Neuronal stem cell (in vitro differentiated cells): ENCODE measurements around the gene LCP2.

ENCODE experiments used
- DNase-seq: peaks from one replicate; pipeline ENCODE4 v3.0.0-alpha.2; 2013; ENCODE audit warnings: low spot score
- H2AFZ ChIP-seq: one replicate; pipeline ENCODE4 v1.6.1; 2013; ENCODE audit warnings: mild to moderate bottlenecking, low read length, inconsistent platforms
- H2AK5ac ChIP-seq: 2 replicates; pipeline ENCODE4 v1.6.1; 2013; ENCODE audit warnings: low read depth, mild to moderate bottlenecking, inconsistent platforms, low read length, moderate library complexity, mixed read lengths
- H2BK120ac ChIP-seq: 2 replicates; pipeline ENCODE4 v1.6.1; 2013; ENCODE audit warnings: low read depth, mild to moderate bottlenecking, inconsistent platforms, low read length, moderate library complexity, mixed read lengths
- H2BK12ac ChIP-seq: one replicate; pipeline ENCODE4 v1.6.1; 2013; ENCODE audit warnings: low read length, inconsistent platforms
- H2BK15ac ChIP-seq: 2 replicates; pipeline ENCODE4 v1.6.1; 2013; ENCODE audit warnings: mild to moderate bottlenecking, low read length, inconsistent platforms, mixed read lengths
- H2BK5ac ChIP-seq: one replicate; pipeline ENCODE4 v1.6.1; 2013; ENCODE audit warnings: inconsistent platforms, mild to moderate bottlenecking, low read length, moderate library complexity
- H3K14ac ChIP-seq: one replicate; pipeline ENCODE4 v1.6.1; 2013; ENCODE audit warnings: low read length, inconsistent platforms
- H3K18ac ChIP-seq: 2 replicates; pipeline ENCODE4 v1.6.1; 2013; ENCODE audit warnings: low read length, inconsistent platforms
- H3K23ac ChIP-seq: 2 replicates; pipeline ENCODE4 v1.6.1; 2013; ENCODE audit warnings: low read depth, mild to moderate bottlenecking, mixed read lengths, low read length, inconsistent platforms; ENCODE audit not compliant: poor library complexity
- H3K27ac ChIP-seq: replicated peaks from 3 replicates; pipeline ENCODE4 v1.5.1; 2013; ENCODE audit warnings: low read length, inconsistent platforms
- H3K27me3 ChIP-seq, 3 experiments: 2 replicates each; pipeline ENCODE4 v1.6.1; 2013; ENCODE audit warnings: low read length in 3 of 3, mild to moderate bottlenecking in 2 of 3, inconsistent platforms in 1 of 3, low read depth in 1 of 3, mixed read lengths in 1 of 3, moderate library complexity in 1 of 3; ENCODE audit not compliant: control insufficient read depth in 3 of 3, insufficient read depth in 3 of 3
- H3K36me3 ChIP-seq, 2 donors: replicated peaks in 1 of 2; 2 replicates each; pipeline ENCODE4 v1.6.1; 2013; ENCODE audit warnings: low read length in 2 of 2; ENCODE audit not compliant: control insufficient read depth in 2 of 2, insufficient read depth in 2 of 2
- H3K4ac ChIP-seq: 2 replicates; pipeline ENCODE4 v1.6.1; 2013; ENCODE audit warnings: inconsistent platforms, mild to moderate bottlenecking, low read length, moderate library complexity
- H3K4me1 ChIP-seq, 2 donors: 1 replicate in 1 of 2; 2 replicates in 1 of 2; pipeline ENCODE4 v1.6.1; 2013; ENCODE audit warnings: low read length in 2 of 2, low read depth in 1 of 2; ENCODE audit not compliant: control insufficient read depth in 2 of 2, insufficient read depth in 1 of 2
- H3K4me2 ChIP-seq: one replicate; pipeline ENCODE4 v1.6.1; 2013; ENCODE audit warnings: mild to moderate bottlenecking, low read length, inconsistent platforms; ENCODE audit not compliant: insufficient read depth, poor library complexity, severe bottlenecking
- H3K4me3 ChIP-seq, 2 donors: 2 replicates each; pipeline ENCODE4 v1.5.1; 2013; ENCODE audit warnings: low read length in 2 of 2, mild to moderate bottlenecking in 2 of 2, inconsistent platforms in 1 of 2, moderate library complexity in 1 of 2
- H3K79me1 ChIP-seq: one replicate; pipeline ENCODE4 v1.6.1; 2013; ENCODE audit warnings: low read depth, mild to moderate bottlenecking, inconsistent platforms, low read length, moderate library complexity
- H3K9ac ChIP-seq: one replicate; pipeline ENCODE4 v1.6.1; 2013; ENCODE audit warnings: mild to moderate bottlenecking, low read depth, low read length, inconsistent platforms; ENCODE audit not compliant: poor library complexity
- H3K9me3 ChIP-seq, 2 donors: replicated peaks in 1 of 2; 2 replicates each; pipeline versions ENCODE3 to v1.6.1; 2013; ENCODE audit warnings: low read length in 2 of 2, mild to moderate bottlenecking in 2 of 2, inconsistent platforms in 1 of 2, low read depth in 1 of 2, mixed read lengths in 1 of 2, moderate library complexity in 1 of 2; ENCODE audit not compliant: control insufficient read depth in 2 of 2, insufficient read depth in 1 of 2
- H4K8ac ChIP-seq: one replicate; pipeline ENCODE4 v1.6.1; 2013; ENCODE audit warnings: low read depth, mild to moderate bottlenecking, inconsistent platforms, low read length, moderate library complexity
- H4K91ac ChIP-seq: one replicate; pipeline ENCODE4 v1.6.1; 2013; ENCODE audit warnings: low read length, low read depth, mild to moderate bottlenecking, inconsistent platforms; ENCODE audit not compliant: poor library complexity
- WGBS, 2 donors: extraction: QIAGEN DNeasy Blood & Tissue Kit; methylation state at CpG; one replicate each; pipeline ENCODE4 v1.1.7; 2013; ENCODE audit warnings: missing lambda C conversion rate in 2 of 2, mixed read lengths in 1 of 2; ENCODE audit not compliant: insufficient read length in 2 of 2, insufficient replicate concordance in 1 of 2; ENCODE audit errors: extremely low coverage in 2 of 2; 5-methylcytosine and 5-hydroxymethylcytosine counted together

Gene LCP2

GRCh38 chr5:170200876-170201275 is 96.7 kb downstream of the LCP2 start:
- no CpG with 5 or more reads among the region's 1 CpG for WGBS, 2 donors
- H3K27ac ChIP-seq = no peak overlapping the region

More at GRCh38 chr5:170200876-170201275, 96.7 kb downstream of the LCP2 start:
- Histone ChIP-seq H3K4me1 (peaks cover 0 to 1% of the 10 kb centered on the region in 2 donors), H3K23ac (no peak overlapping the region), H2AK5ac (no peak overlapping the region), H3K9ac (no peak overlapping the region), H4K8ac (no peak overlapping the region), H3K4ac (no peak overlapping the region), H2AFZ (no peak overlapping the region), H3K4me3 (no peak overlapping the region), H3K14ac (no peak overlapping the region), H3K27me3 (peaks cover 0 to 2% (median 0%) of the 10 kb centered on the region in 3 experiments), H2BK120ac (no peak overlapping the region), H2BK15ac (no peak overlapping the region), H3K18ac (no peak overlapping the region), H3K4me2 (no peak overlapping the region), H3K36me3 (no peaks in the 10 kb centered on the region), H3K79me1 (no peaks in the 10 kb centered on the region), H4K91ac (no peak overlapping the region), H3K9me3 (no peaks in the 10 kb centered on the region), H2BK12ac (no peak overlapping the region), H2BK5ac (no peak overlapping the region)
- DNase-seq = no peak
